K562 (cell line): ENCODE results near the gene MICALL2. TPM values are rescaled to one million over a fixed set of nuclear protein-coding genes. Genes with fewer than 3 reads are reported as not detected.

Experiments
- CBX5 ChIP-seq: IDR thresholded peaks from 2 replicates; pipeline ENCODE4 v1.6.1; 2014; ENCODE audit warnings: low read depth, borderline replicate concordance
- CHD7 ChIP-seq: fragments of 200-600 bp; sonication (generic); IDR thresholded peaks from one replicate; pipeline ENCODE4 v1.6.1; 2012; ENCODE audit warnings: mild to moderate bottlenecking, low read depth, low read length, inconsistent platforms
- U2AF1 ChIP-seq: fragments of 200-400 bp; formaldehyde crosslinking; optimal IDR thresholded peaks from 2 replicates; pipeline ENCODE3; 2017; ENCODE audit warnings: mild to moderate bottlenecking, low read depth, low read length, moderate library complexity
- ZNF134 ChIP-seq: fragments of 250-450 bp; sonication (Bioruptor Pico); conservative IDR thresholded peaks from 2 replicates; pipeline ENCODE4 v1.4.0; 2020
- polyA plus RNA-seq, 8 experiments: library from polyadenylated mRNA; depleted of rRNA in 4 of 8; stranded (reverse) in 5 of 8; unstranded in 3 of 8; fragments of >200 nt; fragmentation: Nextera tagmentation in 2 of 8; fragmentation: Illumina TruSeq in 1 of 8; extraction: Ambion mirVana in 2 of 8; extraction: Trizol in 1 of 8; gene quantifications; 2 replicates each; pipeline versions ENCODE4 v1.2.1 to v1.2.3, GENCODE V29; 2011 to 2014; ENCODE audit warnings: inconsistent platforms in 1 of 8, missing spikeins in 1 of 8
- total RNA-seq, 7 experiments: library from RNA; depleted of rRNA in 6 of 7; stranded (reverse); fragments of >200 nt in 6 of 7; fragmentation: Illumina TruSeq in 2 of 7; extraction: Trizol in 2 of 7; gene quantifications; 2 replicates each; pipeline versions ENCODE4 v1.2.1 to v1.2.3, GENCODE V29; 2011 to 2021; ENCODE audit warnings: low replicate concordance in 1 of 7
- TF ChIP-seq, protein P1 (sequence below): IDR thresholded peaks from 3 replicates; pipeline ENCODE4 v1.6.1; 2011; ENCODE audit warnings: borderline replicate concordance, mild to moderate bottlenecking, moderate library complexity; ENCODE audit not compliant: insufficient read length; ENCODE audit errors: extremely low read depth

Gene MICALL2
- total and polyA plus RNA-seq, 9 of the 15 experiments (the other 6 are each of a cell fraction or from before 2014, with no cell fraction given): 1.8 to 103 (median 17.0) TPM

GRCh38 chr7:1458683-1459511, at the start of gene MICALL2 (continued):
- no peak for TF ChIP-seq CHD7
- TF ChIP-seq CBX5: no peak
- TF ChIP-seq ZNF134: no peak
- no peak for TF ChIP-seq U2AF1
- TF ChIP-seq, protein P1, sequence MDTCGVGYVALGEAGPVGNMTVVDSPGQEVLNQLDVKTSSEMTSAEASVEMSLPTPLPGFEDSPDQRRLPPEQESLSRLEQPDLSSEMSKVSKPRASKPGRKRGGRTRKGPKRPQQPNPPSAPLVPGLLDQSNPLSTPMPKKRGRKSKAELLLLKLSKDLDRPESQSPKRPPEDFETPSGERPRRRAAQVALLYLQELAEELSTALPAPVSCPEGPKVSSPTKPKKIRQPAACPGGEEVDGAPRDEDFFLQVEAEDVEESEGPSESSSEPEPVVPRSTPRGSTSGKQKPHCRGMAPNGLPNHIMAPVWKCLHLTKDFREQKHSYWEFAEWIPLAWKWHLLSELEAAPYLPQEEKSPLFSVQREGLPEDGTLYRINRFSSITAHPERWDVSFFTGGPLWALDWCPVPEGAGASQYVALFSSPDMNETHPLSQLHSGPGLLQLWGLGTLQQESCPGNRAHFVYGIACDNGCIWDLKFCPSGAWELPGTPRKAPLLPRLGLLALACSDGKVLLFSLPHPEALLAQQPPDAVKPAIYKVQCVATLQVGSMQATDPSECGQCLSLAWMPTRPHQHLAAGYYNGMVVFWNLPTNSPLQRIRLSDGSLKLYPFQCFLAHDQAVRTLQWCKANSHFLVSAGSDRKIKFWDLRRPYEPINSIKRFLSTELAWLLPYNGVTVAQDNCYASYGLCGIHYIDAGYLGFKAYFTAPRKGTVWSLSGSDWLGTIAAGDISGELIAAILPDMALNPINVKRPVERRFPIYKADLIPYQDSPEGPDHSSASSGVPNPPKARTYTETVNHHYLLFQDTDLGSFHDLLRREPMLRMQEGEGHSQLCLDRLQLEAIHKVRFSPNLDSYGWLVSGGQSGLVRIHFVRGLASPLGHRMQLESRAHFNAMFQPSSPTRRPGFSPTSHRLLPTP: no peak
